ENCODE measurements around the gene KREMEN1.

- no peak for TF ChIP-seq EZH2 (IDR thresholded peaks at IDR 0.05; ENCODE audit: borderline replicate concordance, low read length)
- TF ChIP-seq, protein P1, sequence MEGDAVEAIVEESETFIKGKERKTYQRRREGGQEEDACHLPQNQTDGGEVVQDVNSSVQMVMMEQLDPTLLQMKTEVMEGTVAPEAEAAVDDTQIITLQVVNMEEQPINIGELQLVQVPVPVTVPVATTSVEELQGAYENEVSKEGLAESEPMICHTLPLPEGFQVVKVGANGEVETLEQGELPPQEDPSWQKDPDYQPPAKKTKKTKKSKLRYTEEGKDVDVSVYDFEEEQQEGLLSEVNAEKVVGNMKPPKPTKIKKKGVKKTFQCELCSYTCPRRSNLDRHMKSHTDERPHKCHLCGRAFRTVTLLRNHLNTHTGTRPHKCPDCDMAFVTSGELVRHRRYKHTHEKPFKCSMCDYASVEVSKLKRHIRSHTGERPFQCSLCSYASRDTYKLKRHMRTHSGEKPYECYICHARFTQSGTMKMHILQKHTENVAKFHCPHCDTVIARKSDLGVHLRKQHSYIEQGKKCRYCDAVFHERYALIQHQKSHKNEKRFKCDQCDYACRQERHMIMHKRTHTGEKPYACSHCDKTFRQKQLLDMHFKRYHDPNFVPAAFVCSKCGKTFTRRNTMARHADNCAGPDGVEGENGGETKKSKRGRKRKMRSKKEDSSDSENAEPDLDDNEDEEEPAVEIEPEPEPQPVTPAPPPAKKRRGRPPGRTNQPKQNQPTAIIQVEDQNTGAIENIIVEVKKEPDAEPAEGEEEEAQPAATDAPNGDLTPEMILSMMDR (conservative IDR thresholded peaks at IDR 0.05 in 1 of 2, IDR thresholded peaks at IDR 0.05 in 1 of 2; ENCODE audit: extremely low read depth in 1 of 2, insufficient read depth in 1 of 2, low read depth in 1 of 2, low read length in 2 of 2) = no peak
Observed at GRCh38 chr22:29112121-29112520, 39.3 kb downstream of the KREMEN1 start.

Data from mammary epithelial cell (primary cell).